GM19467 (cell line): Measurements from ENCODE around the gene RBFOX2.
"Not testable (repeated sequence)": the region's sequence is repeated elsewhere in the genome, so short reads cannot be mapped to it uniquely, and the experiment has no call there.

Source experiments
- ATAC-seq: cut with Tn5 transposase; IDR thresholded peaks from one replicate; pipeline ENCODE4 v1.9.1; 2021; ENCODE audit warnings: mild to moderate bottlenecking, moderate library complexity; ENCODE audit not compliant: unreplicated experiment

RBFOX2 gene, protein sequence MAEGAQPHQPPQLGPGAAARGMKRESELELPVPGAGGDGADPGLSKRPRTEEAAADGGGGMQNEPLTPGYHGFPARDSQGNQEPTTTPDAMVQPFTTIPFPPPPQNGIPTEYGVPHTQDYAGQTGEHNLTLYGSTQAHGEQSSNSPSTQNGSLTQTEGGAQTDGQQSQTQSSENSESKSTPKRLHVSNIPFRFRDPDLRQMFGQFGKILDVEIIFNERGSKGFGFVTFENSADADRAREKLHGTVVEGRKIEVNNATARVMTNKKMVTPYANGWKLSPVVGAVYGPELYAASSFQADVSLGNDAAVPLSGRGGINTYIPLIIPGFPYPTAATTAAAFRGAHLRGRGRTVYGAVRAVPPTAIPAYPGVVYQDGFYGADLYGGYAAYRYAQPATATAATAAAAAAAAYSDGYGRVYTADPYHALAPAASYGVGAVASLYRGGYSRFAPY

DNA sequence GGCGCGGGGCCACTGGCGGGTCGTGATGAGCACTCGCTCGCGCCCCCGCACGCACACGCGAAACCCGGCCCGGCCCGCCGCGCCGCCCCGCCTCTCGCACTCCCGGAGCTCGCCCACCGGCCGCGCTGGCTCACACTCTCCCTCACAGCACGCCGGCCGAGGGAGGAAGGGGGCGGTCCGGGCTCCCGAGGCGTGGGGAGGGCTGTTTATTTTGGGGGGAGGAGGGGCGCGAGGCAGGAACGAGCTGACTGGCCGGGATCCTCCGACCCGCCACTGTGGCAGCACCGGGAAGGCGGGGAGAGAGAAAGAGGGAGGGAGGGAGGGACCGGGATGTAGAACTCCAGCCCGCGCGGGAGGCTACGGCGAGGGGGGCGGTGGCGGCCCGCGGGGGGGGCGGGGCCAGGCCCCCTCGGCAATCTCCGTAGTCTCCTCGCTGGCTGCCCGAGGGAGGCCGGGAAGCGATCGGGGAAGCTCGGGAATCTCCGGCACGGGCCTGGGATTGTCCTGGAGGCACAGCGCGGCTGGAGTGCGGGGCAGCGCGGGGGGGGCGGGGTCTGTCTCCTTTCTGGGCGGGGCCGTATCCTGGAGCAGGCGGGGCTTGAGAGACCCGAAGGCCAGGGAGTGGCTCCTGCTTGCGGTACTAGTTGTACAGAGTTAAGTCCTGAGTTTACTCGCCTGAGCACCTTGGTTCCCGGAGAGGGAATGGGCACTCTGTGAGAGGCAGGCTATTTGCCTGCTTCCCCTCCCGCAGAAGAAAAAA is at the start of gene RBFOX2:
Gene RBFOX2, minus strand, starts transcription at position 179 of the 760 bp plus-strand sequence. CDS start 399 bp downstream, outside the sequence.
- ATAC-seq, result no peak

DNA sequence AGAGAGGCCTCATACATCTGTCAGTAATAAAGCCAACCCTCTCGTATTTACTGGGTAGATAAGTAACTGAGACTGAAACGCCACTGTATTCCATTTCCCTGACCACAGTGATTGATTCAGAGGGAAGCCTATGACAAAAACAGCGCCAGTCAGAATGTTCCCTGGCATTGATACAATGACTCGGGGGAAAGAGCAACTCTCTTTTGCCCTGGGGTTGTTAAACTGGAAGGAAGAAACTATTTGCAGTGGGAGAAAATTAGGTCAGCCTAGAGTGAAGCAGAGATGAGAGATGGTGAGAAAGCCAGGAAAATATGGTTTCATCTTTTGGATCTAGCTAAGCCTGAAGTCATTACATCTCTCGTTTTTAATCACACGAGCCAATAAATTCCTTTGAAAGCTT is 48.6 kb upstream of the RBFOX2 start:
- ATAC-seq, result no peak

DNA sequence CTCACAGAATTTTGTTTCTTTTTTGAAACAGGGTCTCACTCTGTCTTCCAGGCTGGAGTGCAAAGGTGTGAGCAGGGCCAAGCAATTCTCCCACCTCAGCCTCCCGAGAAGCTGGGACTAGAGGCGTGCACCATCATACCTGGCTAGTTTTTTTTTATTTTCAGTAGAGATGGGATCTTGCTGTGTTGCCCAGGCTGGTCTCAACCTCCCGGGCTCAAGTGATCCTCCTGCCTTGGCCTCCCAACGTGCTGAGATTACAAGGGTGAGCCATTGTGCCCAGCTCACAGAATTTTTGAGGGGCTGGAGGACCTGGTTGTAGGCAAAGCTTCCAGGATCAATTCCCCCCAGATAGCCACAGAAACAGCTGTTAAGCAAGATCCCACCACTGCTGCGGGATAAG is 47.1 kb upstream of the RBFOX2 start:
- no peak for ATAC-seq

DNA sequence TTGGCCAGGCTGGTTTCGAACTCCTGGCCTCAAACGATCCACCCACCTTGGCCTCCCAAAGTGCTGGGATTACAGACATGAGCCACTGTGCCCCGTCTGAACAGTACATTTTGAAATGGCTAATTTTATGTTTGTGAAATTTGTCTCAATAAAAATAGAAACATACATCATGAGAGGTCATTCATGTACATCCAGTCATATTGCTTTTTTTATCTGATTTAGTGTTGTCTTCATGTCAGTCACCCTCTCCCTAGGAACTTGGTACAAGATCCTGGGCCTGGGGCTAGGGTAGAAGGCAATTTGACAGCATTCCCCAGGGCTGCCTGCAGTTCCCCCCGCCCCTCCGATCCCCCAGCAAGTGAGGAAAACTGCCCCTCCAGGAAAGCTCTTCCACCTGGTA is 46.6 kb upstream of the RBFOX2 start:
- no peak for ATAC-seq

- ATAC-seq, result no peak
Observed at GRCh38 chr22:36073476-36073875, 44.9 kb upstream of the RBFOX2 start.

- not testable (repeated sequence) for ATAC-seq
Observed at GRCh38 chr22:36070645-36071044, 42.0 kb upstream of the RBFOX2 start.

DNA sequence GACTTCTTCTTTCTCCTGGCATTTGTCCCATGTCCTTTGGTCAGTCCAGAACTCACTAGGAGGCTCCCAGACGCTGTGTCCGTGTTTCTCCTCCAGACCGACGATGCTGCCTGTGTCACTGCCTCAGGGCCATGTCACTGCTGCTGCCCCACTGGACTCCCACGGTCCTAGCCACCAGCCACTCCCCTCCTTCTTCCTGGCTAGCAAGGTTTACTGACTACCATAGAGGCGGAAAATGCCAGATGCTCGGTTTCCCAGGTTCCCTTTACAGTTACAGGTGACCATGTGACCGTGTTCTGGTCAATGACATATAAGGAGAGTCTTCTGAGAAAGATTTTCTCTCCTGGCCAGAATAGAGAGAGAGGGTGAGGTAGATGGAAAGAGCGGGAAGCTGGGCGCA is 40.7 kb upstream of the RBFOX2 start:
- ATAC-seq, result no peak

DNA sequence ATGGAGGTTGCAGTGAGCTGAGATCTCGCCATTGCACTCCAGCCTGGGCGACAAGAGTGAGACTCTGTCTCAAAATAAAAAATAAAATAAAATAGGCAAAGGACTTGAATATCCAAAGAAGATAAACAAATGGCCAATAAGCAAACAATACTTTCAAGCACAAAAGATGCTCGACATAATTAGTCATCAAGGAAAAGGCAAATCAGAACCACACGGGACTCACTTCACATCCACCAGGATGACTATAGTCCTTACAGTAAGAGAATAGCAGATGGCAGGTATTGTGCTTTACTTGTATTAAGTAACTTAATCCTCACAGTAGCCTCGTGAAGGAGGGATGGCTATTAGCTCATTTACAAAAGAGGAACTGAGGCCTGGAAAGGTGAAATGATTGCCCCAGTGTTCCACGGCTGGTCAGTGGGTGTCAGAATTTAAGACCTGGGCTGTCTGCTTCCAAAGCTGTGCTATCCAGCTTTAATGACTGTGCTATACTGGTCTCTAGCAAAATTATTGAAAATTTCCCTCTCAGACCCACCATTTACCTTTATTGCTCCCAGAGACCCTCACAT is 40.2 kb upstream of the RBFOX2 start:
- ATAC-seq, result no peak

GRCh38 chr22:36067235-36067558 is 38.6 kb upstream of the RBFOX2 start:
- no peak for ATAC-seq

GRCh38 chr22:36065775-36066544 is 37.3 kb upstream of the RBFOX2 start:
- no peak for ATAC-seq

DNA sequence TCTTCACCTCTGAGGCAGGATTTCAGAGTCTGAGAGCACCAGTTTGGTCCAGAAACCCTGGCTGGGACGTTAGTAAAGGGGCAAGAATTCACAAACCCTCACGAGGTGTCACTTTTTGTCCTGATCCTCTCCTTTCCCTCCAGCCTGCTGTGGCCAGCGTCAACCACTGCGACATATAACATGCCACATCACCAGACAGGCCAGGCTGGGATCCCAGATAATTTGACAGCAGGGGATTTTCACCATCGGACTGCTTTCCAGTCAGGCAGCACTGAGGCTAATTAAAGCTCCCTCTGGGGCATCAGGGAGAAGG is 36.8 kb upstream of the RBFOX2 start:
- no peak for ATAC-seq

- no peak for ATAC-seq
Observed at GRCh38 chr22:36064358-36064757, 35.7 kb upstream of the RBFOX2 start.

- no peak for ATAC-seq
Observed at GRCh38 chr22:36056980-36057379, 28.4 kb upstream of the RBFOX2 start.

- no peak for ATAC-seq
Observed at GRCh38 chr22:36055376-36056295, 27.0 kb upstream of the RBFOX2 start.

DNA sequence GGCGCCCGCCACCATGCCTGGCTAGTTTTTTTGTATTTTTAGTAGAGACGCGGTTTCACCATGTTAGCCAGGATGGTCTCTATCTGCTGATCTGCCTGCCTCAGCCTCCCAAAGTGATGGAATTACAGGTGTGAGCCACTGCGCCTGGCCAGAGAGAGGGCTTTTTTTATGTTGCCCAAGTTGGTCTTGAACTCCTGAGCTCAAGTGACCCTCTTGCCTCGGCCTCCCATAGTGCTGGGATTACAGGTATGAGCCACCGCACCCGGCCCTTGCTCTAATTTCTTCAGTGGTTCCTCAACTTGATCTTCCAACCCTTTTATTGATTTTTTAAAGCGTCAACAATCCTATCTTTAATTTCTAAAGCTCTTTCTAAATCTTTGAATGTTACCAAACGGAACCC is 25.8 kb upstream of the RBFOX2 start:
- ATAC-seq, result not testable (repeated sequence)

DNA sequence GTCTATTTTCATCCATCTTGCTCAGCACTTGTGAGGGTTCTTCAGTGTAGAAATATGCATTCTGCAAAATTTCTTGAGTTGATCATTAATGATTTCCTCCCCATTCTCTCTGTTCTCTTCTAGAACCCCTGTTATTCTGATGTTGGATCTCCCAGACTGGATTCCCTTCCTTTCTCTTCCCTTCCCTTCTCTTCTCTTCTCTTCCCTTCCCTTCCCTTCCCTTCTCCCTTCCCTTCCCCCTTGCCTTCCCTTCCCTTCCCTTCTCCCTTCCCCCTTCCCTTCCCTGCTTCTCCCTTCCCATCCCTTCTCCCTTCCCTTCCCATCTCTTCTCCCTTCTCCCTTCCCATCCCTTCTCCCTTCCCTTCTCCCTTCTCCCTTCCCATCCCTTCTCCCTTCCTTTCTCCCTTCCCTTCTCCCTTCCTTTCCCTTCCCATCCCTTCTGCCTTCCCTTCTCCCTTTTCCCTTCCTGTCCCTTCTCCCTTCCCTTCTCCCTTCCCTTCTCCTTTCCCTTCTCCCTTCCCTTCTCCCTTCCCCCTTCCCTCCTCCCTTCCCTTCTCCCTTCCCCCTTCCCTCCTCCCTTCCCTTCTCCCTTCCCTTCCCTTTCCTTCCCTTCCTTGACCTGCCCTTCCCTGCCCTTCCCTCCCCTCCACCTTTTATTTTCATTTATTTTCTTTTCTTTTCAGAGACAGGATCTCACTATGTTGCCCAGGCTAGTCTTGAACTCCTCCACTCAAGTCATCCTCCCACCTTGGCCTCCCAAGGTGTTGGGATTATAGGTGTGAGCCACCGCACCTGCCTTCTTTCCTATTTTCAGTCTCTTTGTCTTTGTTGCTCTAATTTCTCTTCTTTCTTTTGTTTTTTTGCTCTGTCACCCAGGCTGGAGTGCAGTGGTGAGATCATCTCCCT is 24.9 kb upstream of the RBFOX2 start:
- ATAC-seq, result no peak

DNA sequence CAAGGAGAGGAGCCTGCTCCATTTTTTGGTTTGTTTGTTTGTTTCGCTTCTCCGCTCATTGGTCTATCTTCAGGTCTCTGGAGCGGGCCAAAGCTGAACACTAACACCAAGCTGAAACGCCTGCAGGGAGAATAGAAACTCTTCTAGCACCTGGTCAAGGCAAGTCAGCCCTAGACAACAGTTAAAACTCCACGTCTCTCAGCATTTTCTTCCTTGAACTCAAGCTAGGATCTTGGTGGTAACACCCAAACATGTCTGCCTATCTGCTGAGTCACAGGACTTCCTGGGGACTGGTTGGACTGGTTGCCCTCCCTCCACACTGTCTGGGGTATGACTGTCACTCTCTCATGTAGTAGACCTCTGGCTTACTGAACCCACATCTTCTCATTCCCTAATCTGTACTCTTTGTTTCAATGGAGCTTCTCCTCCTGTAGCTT is 23.9 kb upstream of the RBFOX2 start:
- ATAC-seq, result no peak

GRCh38 chr22:36049678-36049997 is 21.0 kb upstream of the RBFOX2 start:
- ATAC-seq, result no peak

- ATAC-seq, result no peak
Observed at GRCh38 chr22:36048911-36049677, 20.5 kb upstream of the RBFOX2 start.
